Ascending aorta (tissue), 2 donors: ENCODE results near the gene CAMKMT. TPM values are rescaled to one million over a fixed set of nuclear protein-coding genes. Genes with fewer than 3 reads are reported as not detected.

Experiments
- DNase-seq, 2 donors: peaks; one replicate each; pipeline ENCODE4 v3.0.0-alpha.2; 2019; ENCODE audit warnings: low spot score in 2 of 2
- H3K27ac ChIP-seq, 2 donors: fragments of 200-600 bp; sonication (generic); one replicate each; pipeline ENCODE4 v1.5.1; 2016 to 2017; ENCODE audit warnings: mild to moderate bottlenecking in 1 of 2
- H3K27me3 ChIP-seq: fragments of 200-600 bp; sonication (generic); one replicate; pipeline ENCODE4 v1.5.1; 2017
- H3K36me3 ChIP-seq, 2 donors: fragments of 200-600 bp; sonication (generic); one replicate each; pipeline ENCODE4 v1.5.1; 2016
- H3K4me1 ChIP-seq, 2 donors: fragments of 200-600 bp; sonication (generic); one replicate each; pipeline ENCODE4 v1.5.1; 2016 to 2017; ENCODE audit warnings: mild to moderate bottlenecking in 1 of 2
- H3K4me3 ChIP-seq, 2 donors: fragments of 200-600 bp; sonication (generic); one replicate each; pipeline ENCODE4 v1.5.1; 2016 to 2017; ENCODE audit warnings: mild to moderate bottlenecking in 1 of 2
- H3K9me3 ChIP-seq, 2 donors: fragments of 200-600 bp; sonication (generic); one replicate each; pipeline ENCODE4 v1.5.1; 2016
- intact Hi-C: fragments of 100-400 bp; cut with DNase I; formaldehyde crosslinking; loops from one replicate; pipeline ENCODE4 v1.15.1; 2023
- total RNA-seq: library from RNA; depleted of rRNA; stranded (reverse); fragments of >200 nt; gene quantifications from one replicate; pipeline ENCODE4 v1.1.0, GENCODE V29; 2016
- TF ChIP-seq, protein P1 (sequence below), 3 experiments: fragments of 200-600 bp in 2 of 3; fragments of 450-650 bp in 1 of 3; sonication (generic) in 2 of 3; IDR thresholded peaks; one replicate each; pipeline ENCODE4 v1.5.1; 2016 to 2019; ENCODE audit warnings: antibody characterized with exemption in 3 of 3, mild to moderate bottlenecking in 1 of 3, moderate library complexity in 1 of 3

CAMKMT gene
- total RNA-seq, 1 donor from 2014 or later = 5.1 TPM

DNA sequence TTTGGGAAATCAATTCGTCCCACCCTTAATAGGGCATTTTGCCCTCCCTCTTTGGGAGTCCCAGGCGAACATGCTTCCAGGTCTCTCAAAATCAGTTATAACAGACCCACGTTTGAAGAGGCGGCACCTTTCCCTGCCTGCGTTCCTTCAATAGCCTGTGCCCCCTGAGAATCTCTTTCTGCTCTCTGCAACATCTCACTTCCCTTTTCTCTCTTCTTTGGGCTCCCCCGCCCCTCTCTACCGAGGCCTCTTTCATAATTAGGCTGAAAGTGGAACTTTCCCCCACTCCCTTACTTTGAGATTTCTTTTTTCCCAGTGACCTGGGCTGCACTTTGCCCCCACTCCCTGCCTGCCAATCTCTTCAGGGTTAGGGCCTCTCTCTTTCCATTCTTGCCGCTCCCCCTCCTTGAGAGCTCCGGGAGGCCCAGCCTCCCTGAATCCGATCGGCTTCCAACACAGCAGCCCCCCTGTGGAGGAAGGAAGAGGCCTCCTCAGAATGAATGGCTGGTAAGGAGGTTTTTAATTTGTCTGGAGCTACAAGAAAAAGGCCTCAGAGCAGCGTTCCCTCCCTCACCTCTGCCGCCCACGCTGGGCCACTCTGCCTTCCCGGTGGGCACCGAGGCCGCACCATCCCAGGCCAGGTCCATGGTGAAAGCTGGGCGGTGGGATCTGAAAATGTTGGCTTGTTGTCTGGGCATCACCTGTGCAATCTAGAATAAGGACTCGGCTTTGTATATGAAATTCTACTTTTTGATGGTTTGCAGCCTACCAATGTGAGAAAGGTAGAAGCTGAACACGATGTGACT, 417.1 kb downstream of the CAMKMT start:
- Histone ChIP-seq H3K4me3 (no peak overlapping the region), H3K9me3 (peaks cover 0 to 4% of the 10 kb centered on the region in 2 donors), H3K4me1 (no peaks in the 10 kb centered on the region), H3K27ac (no peak overlapping the region), H3K36me3 (no peaks in the 10 kb centered on the region), H3K27me3 (no peaks in the 10 kb centered on the region)
- intact Hi-C loops = no loop called here
- TF ChIP-seq, protein P1, sequence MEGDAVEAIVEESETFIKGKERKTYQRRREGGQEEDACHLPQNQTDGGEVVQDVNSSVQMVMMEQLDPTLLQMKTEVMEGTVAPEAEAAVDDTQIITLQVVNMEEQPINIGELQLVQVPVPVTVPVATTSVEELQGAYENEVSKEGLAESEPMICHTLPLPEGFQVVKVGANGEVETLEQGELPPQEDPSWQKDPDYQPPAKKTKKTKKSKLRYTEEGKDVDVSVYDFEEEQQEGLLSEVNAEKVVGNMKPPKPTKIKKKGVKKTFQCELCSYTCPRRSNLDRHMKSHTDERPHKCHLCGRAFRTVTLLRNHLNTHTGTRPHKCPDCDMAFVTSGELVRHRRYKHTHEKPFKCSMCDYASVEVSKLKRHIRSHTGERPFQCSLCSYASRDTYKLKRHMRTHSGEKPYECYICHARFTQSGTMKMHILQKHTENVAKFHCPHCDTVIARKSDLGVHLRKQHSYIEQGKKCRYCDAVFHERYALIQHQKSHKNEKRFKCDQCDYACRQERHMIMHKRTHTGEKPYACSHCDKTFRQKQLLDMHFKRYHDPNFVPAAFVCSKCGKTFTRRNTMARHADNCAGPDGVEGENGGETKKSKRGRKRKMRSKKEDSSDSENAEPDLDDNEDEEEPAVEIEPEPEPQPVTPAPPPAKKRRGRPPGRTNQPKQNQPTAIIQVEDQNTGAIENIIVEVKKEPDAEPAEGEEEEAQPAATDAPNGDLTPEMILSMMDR (IDR thresholded peaks at IDR 0.05) = no peak
- no peak for DNase-seq

DNA sequence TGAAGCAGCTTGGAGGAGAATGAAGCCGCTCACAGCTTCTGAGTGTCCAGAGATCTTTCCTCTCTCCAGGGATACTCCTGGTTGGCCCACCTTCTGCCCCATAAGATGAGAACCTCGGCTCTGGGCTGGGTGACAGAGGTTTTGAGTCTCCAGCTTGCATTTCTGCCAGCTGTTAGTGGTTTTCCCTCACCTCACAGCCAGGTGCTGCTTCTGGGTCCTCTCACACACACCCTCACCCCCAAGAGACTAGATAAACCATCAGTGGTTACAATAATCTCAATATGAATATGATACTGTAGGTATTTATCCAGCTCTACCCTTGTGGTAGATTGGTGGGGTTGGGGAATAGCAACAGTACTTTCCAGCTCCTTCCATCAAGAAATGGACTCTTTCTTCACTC, 418.0 kb downstream of the CAMKMT start:
- Histone ChIP-seq H3K4me3 (no peak overlapping the region), H3K27ac (no peak overlapping the region), H3K9me3 (peaks cover 0 to 4% of the 10 kb centered on the region in 2 donors), H3K27me3 (no peaks in the 10 kb centered on the region), H3K36me3 (no peaks in the 10 kb centered on the region), H3K4me1 (no peaks in the 10 kb centered on the region)
- TF ChIP-seq, protein P1 (IDR thresholded peaks at IDR 0.05) = no peak
- no peak for DNase-seq
- intact Hi-C loops = no loop called here

DNA sequence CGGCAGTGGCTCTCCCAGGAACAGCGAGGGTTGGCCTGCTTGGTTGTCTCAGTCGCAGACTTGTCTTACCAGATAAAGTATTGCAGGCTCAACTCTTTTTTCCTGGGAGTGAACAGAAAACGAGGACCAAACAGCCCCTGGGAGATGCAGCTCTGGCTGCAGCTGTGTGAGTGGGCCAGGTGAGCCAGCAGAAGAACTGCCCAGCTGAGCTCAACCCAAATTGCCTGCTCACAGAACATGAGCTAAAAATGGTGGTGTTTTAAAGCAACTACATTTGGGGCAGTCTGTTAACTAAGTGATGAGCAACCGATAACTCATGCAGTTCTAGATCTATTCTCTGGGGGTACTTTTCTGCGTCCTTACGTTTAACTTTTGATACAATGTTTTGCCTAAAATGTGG, 418.7 kb downstream of the CAMKMT start:
- H3K9me3 ChIP-seq = peaks cover 0 to 4% of the 10 kb centered on the region in 2 donors
- intact Hi-C loops = no loop called here
- TF ChIP-seq, protein P1 (IDR thresholded peaks at IDR 0.05) = no peak
- no peak overlapping the region for H3K4me3 ChIP-seq
- H3K27ac ChIP-seq = no peak overlapping the region
- no peaks in the 10 kb centered on the region for H3K4me1 ChIP-seq
- no peak for DNase-seq
- H3K27me3 ChIP-seq = no peaks in the 10 kb centered on the region
- no peaks in the 10 kb centered on the region for H3K36me3 ChIP-seq

DNA sequence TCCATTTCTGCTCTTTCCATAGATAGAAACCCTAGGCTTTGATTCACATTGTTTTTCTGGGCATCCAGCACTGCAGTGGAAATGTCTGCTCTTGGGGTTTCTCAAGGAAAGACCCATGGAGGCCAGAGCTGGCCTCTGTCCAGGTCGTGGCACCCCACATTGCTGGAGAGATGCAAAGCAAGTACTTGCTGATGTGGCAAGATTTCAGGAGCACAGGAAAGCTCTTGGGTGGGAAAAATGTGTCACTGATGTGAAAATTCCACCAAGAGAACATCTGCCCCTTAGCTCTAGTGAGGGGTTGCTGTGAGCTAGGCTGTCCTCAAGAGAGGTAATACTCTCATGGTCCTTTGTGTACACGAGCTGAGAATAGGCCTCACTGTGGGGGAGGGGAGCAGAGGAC, 423.7 kb downstream of the CAMKMT start:
- H3K27ac ChIP-seq = no peak overlapping the region
- H3K9me3 ChIP-seq = no peaks in the 10 kb centered on the region
- no peaks in the 10 kb centered on the region for H3K36me3 ChIP-seq
- H3K4me3 ChIP-seq = no peak overlapping the region
- intact Hi-C loops = no loop called here
- H3K27me3 ChIP-seq = no peaks in the 10 kb centered on the region
- no peaks in the 10 kb centered on the region for H3K4me1 ChIP-seq
- TF ChIP-seq, protein P1 (IDR thresholded peaks at IDR 0.05) = no peak
- DNase-seq = no peak

GRCh38 chr2:44786045-44786816, 424.5 kb downstream of the CAMKMT start:
- Histone ChIP-seq H3K36me3 (no peaks in the 10 kb centered on the region), H3K4me1 (no peaks in the 10 kb centered on the region), H3K4me3 (no peak overlapping the region), H3K9me3 (no peaks in the 10 kb centered on the region), H3K27ac (no peak overlapping the region), H3K27me3 (no peaks in the 10 kb centered on the region)
- TF ChIP-seq, protein P1 (IDR thresholded peaks at IDR 0.05) = no peak
- intact Hi-C loops = no loop called here
- no peak for DNase-seq
